Naive thymus-derived CD4-positive, alpha-beta T cell (primary cell): ENCODE measurements around the gene KCNN4. TPM values are rescaled to one million over a fixed set of nuclear protein-coding genes. Genes with fewer than 3 reads are reported as not detected.
"Not testable (repeated sequence)": the region's sequence is repeated elsewhere in the genome, so short reads cannot be mapped to it uniquely, and the experiment has no call there.

Experiments
- ATAC-seq: fragments of 150-1000 bp; cut with Tn5 transposase; 2 replicates; pipeline ENCODE4 v1.10.0; 2021; ENCODE audit warnings: mild to moderate bottlenecking, moderate library complexity
- CTCF ChIA-PET: fragments of 350-600 bp; sonication (Branson Sonifier 250); formaldehyde crosslinking; loops from one replicate; lab custom pipeline; 2021; ENCODE audit warnings: antibody characterized with exemption; lab: Charles Lee
- POLR2A ChIA-PET: fragments of 350-600 bp; sonication (Branson Sonifier 250); formaldehyde crosslinking; loops from one replicate; lab custom pipeline; 2021; ENCODE audit warnings: antibody characterized with exemption, inconsistent platforms; lab: Charles Lee
- DNase-seq, 9 donors: peaks; one replicate each; pipeline versions ENCODE4 v3.0.0 to v3.0.0-alpha.2; 2020 to 2022; ENCODE audit warnings: mixed read lengths in 1 of 9
- H3K27ac ChIP-seq: one replicate; pipeline ENCODE4 v1.7.0; 2013; ENCODE audit warnings: mild to moderate bottlenecking, low read depth, low read length, moderate library complexity
- H3K27me3 ChIP-seq, 2 donors: one replicate each; pipeline ENCODE4 v1.7.0; 2013; ENCODE audit warnings: low read length in 2 of 2, mild to moderate bottlenecking in 2 of 2, moderate library complexity in 2 of 2; ENCODE audit not compliant: control insufficient read depth in 2 of 2, insufficient read depth in 2 of 2
- H3K36me3 ChIP-seq, 3 experiments: 1 replicate in 2 of 3; 2 replicates in 1 of 3; pipeline ENCODE4 v1.7.0; 2013; ENCODE audit warnings: low read length in 3 of 3, mild to moderate bottlenecking in 3 of 3, moderate library complexity in 1 of 3; ENCODE audit not compliant: insufficient read depth in 3 of 3, control insufficient read depth in 2 of 3
- H3K4me1 ChIP-seq, 2 donors: one replicate each; pipeline ENCODE4 v1.7.0; 2013; ENCODE audit warnings: low read length in 2 of 2, mild to moderate bottlenecking in 2 of 2, moderate library complexity in 1 of 2; ENCODE audit not compliant: control insufficient read depth in 2 of 2, insufficient read depth in 2 of 2
- H3K4me3 ChIP-seq: 2 replicates; pipeline ENCODE4 v1.7.0; 2013; ENCODE audit warnings: mild to moderate bottlenecking, low read length
- H3K9me3 ChIP-seq, 3 experiments: 1 replicate in 2 of 3; 2 replicates in 1 of 3; pipeline ENCODE4 v1.7.0; 2013; ENCODE audit warnings: low read length in 3 of 3; ENCODE audit not compliant: control insufficient read depth in 2 of 3
- H3K27ac Mint-ChIP-seq, 9 donors: one replicate each; pipeline ENCODE4 v1.8.0; 2020 to 2022; ENCODE audit warnings: mixed read lengths in 9 of 9, mild to moderate bottlenecking in 8 of 9, moderate library complexity in 5 of 9, inconsistent platforms in 2 of 9
- H3K27me3 Mint-ChIP-seq, 5 donors: one replicate each; pipeline ENCODE4 v1.8.0; 2021 to 2022; ENCODE audit warnings: mixed read lengths in 5 of 5, mild to moderate bottlenecking in 1 of 5
- H3K36me3 Mint-ChIP-seq, 5 donors: one replicate each; pipeline ENCODE4 v1.8.0; 2020 to 2022; ENCODE audit warnings: mixed read lengths in 5 of 5, mild to moderate bottlenecking in 3 of 5, inconsistent platforms in 1 of 5
- H3K4me1 Mint-ChIP-seq, 7 donors: one replicate each; pipeline ENCODE4 v1.8.0; 2020 to 2022; ENCODE audit warnings: mixed read lengths in 7 of 7, mild to moderate bottlenecking in 3 of 7, inconsistent platforms in 1 of 7
- H3K4me3 Mint-ChIP-seq, 10 donors: one replicate each; pipeline ENCODE4 v1.8.0; 2020 to 2022; ENCODE audit warnings: mild to moderate bottlenecking in 10 of 10, mixed read lengths in 10 of 10, moderate library complexity in 6 of 10, inconsistent platforms in 2 of 10
- H3K9me3 Mint-ChIP-seq, 11 donors: one replicate each; pipeline ENCODE4 v1.8.0; 2020 to 2022; ENCODE audit warnings: mixed read lengths in 11 of 11, mild to moderate bottlenecking in 4 of 11, inconsistent platforms in 1 of 11, moderate library complexity in 1 of 11
- intact Hi-C, 2 donors: fragments of 100-400 bp; cut with micrococcal nuclease; formaldehyde crosslinking; loops; one replicate each; pipeline ENCODE4 v1.15.1; 2023
- polyA plus RNA-seq, 2 donors: library from polyadenylated mRNA; unstranded; fragments of 300-500 nt; fragmentation: Illumina TruSeq; gene quantifications; one replicate each; pipeline ENCODE4 v1.2.3, GENCODE V29; 2021
- total RNA-seq, 6 experiments: library from RNA in 5 of 6; stranded (reverse) in 5 of 6; gene quantifications; 1 replicate in 5 of 6; 2 replicates in 1 of 6; pipeline ENCODE4 v1.2.3 and lab custom pipeline; 2021 to 2026

KCNN4 gene
- total RNA-seq: 10 to 100 TPM; 12.8 to 53.4 (median 18.8) TPM
- 10 to 100 TPM in 1 of 2 donors, 1 to 10 TPM in 1; 8.1 to 16.0 TPM for polyA plus RNA-seq
- 17.4 reads per million, percentile 47 among the genes with 10 or more reads in this experiment for total RNA-seq (lab: John Stamatoyannopoulos, UW)

- Mint-ChIP-seq H3K27me3 (no peaks in the 10 kb centered on the region), H3K27ac (peak within 1 kb of the TSS; percentile 86 to 96 (median 93)), H3K36me3 (peaks cover 0 to 11% (median 0%) of the 10 kb centered on the region in 5 donors), H3K4me1 (peaks cover 55 to 90% (median 78%) of the 10 kb centered on the region in 7 donors), H3K9me3 (peaks cover 0 to 2% (median 0%) of the 10 kb centered on the region in 11 donors), H3K4me3 (peak within 1 kb of the TSS; percentile 66 to 87 (median 82))
- ChIA-PET CTCF (interaction anchor here (0.6 to 1.5 kb wide), 4 partner anchors 13 to 250 kb away, joined by 3 to 4 read pairs (median 3); partner anchors contain the start of gene SMG9), POLR2A (interaction anchor here (7.9 kb wide), 1 partner anchor 15 kb away, joined by 100 read pairs; no protein-coding TSS in a partner anchor)
- Histone ChIP-seq H3K36me3 (no peaks in the 10 kb centered on the region), H3K9me3 (no peaks in the 10 kb centered on the region), H3K4me3 (peak within 1 kb of the TSS; percentile 42), H3K27me3 (no peaks in the 10 kb centered on the region), H3K27ac (peak within 1 kb of the TSS; percentile 71), H3K4me1 (peaks cover 38 to 62% of the 10 kb centered on the region in 2 donors)
- DNase-seq (peak in 6 of 9 donors; percentile 24 to 71 (median 33)), ATAC-seq (peak; percentile 75)
- intact Hi-C loops: loop anchor here (1.0 to 10.0 kb wide), 5 partner anchors 16 to 971 kb away; partner anchors contain the start of genes ETHE1 (in 1 of the 2) and SMG9 (in 1 of the 2)
Measured at GRCh38 chr19:43780706-43781525, at the start of gene KCNN4. KCNN4 (minus strand) TSS chr19:43780973; CDS start chr19:43780861, 112 bp downstream.

GRCh38 chr19:43826787-43827754 is 46.3 kb upstream of the KCNN4 start, which contains the start of gene ZNF283:
ZNF283 (plus strand) TSS chr19:43827321; CDS start chr19:43833505, 6,184 bp downstream.
- peaks cover 0 to 28% (median 5%) of the 10 kb centered on the region in 11 donors for H3K9me3 Mint-ChIP-seq
- peaks cover 5 to 40% (median 33%) of the 10 kb centered on the region in 5 donors for H3K36me3 Mint-ChIP-seq
- peak within 1 kb of the TSS; percentile 76 to 93 (median 90) for H3K4me3 Mint-ChIP-seq
- Histone ChIP-seq H3K27me3 (no peaks in the 10 kb centered on the region), H3K4me1 (peaks cover 4 to 12% of the 10 kb centered on the region in 2 donors), H3K4me3 (peak within 1 kb of the TSS; percentile 77), H3K9me3 (no peaks in the 10 kb centered on the region), H3K36me3 (peaks cover 0 to 11% (median 0%) of the 10 kb centered on the region in 3 experiments), H3K27ac (peak within 1 kb of the TSS; percentile 66)
- intact Hi-C loops: loop anchor here (1.0 to 10.0 kb wide), 11 partner anchors 74 to 673 kb away; partner anchors contain the start of genes ZNF230 (in 2 of the 2), ZNF45 (in 2 of the 2), ZNF180 (in 1 of the 2) and ZNF222 (in 1 of the 2)
- H3K4me1 Mint-ChIP-seq: peaks cover 16 to 25% (median 21%) of the 10 kb centered on the region in 7 donors
- peaks cover 1 to 16% (median 9%) of the 10 kb centered on the region in 5 donors for H3K27me3 Mint-ChIP-seq
- DNase-seq (peak; percentile 60 to 78 (median 74)), ATAC-seq (peak; percentile 99)
- peak within 1 kb of the TSS; percentile 49 to 86 (median 77) for H3K27ac Mint-ChIP-seq
- ChIA-PET POLR2A (no interaction called here), CTCF (interaction anchor here (0.6 kb wide), 1 partner anchor 10 kb away, joined by 3 read pairs; no protein-coding TSS in a partner anchor)

DNA sequence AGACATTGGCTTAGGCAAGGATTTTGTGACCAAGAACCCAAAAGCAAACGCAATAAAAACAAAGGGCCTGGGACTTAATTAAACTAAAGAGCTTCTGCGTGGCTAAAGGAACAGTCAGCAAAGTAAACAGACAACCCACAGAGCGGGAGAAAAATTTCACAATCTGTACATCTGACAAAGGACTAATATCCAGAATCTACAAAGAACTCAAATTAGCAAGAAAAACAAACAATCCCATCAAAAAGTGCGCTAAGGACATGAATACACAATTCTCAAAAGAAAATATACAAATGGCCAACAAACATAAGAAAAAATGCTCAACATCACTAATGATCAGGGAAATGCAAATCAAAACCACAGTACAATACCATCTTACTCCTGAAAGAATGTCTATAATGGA is 43.8 kb upstream of the KCNN4 start:
- H3K27ac ChIP-seq, POLR2A ChIA-PET, CTCF ChIA-PET, H3K9me3 ChIP-seq, H3K36me3 ChIP-seq, H3K4me3 ChIP-seq, H3K27me3 ChIP-seq, H3K27ac Mint-ChIP-seq, ATAC-seq, DNase-seq: not testable (repeated sequence)
- Mint-ChIP-seq H3K27me3 (peaks cover 19 to 34% (median 25%) of the 10 kb centered on the region in 5 donors), H3K4me3 (peak overlapping the region in 2 of 10 donors; percentile 11 to 12), H3K4me1 (peaks cover 24 to 36% (median 31%) of the 10 kb centered on the region in 7 donors), H3K9me3 (peaks cover 0 to 35% (median 0%) of the 10 kb centered on the region in 11 donors), H3K36me3 (peaks cover 0 to 31% (median 13%) of the 10 kb centered on the region in 5 donors)
- intact Hi-C loops: loop anchor here in 1 of 2 donors (10.0 kb wide), 1 partner anchor 380 kb away; no protein-coding TSS in a partner anchor
- H3K4me1 ChIP-seq: peaks cover 6 to 12% of the 10 kb centered on the region in 2 donors

- H3K9me3 ChIP-seq, H3K27ac Mint-ChIP-seq, H3K36me3 ChIP-seq, H3K27me3 ChIP-seq, DNase-seq, POLR2A ChIA-PET, ATAC-seq, CTCF ChIA-PET, H3K4me3 ChIP-seq, H3K27ac ChIP-seq: not testable (repeated sequence)
- peaks cover 6 to 12% of the 10 kb centered on the region in 2 donors for H3K4me1 ChIP-seq
- Mint-ChIP-seq H3K36me3 (peaks cover 0 to 26% (median 8%) of the 10 kb centered on the region in 5 donors), H3K27me3 (peaks cover 23 to 39% (median 27%) of the 10 kb centered on the region in 5 donors), H3K9me3 (peaks cover 0 to 35% (median 0%) of the 10 kb centered on the region in 11 donors), H3K4me3 (peak overlapping the region in 1 of 10 donors; percentile 46), H3K4me1 (peaks cover 22 to 36% (median 31%) of the 10 kb centered on the region in 7 donors)
- intact Hi-C loops: loop anchor here in 1 of 2 donors (10.0 kb wide), 1 partner anchor 381 kb away; no protein-coding TSS in a partner anchor
Measured at GRCh38 chr19:43823856-43824255, 43.1 kb upstream of the KCNN4 start.

DNA sequence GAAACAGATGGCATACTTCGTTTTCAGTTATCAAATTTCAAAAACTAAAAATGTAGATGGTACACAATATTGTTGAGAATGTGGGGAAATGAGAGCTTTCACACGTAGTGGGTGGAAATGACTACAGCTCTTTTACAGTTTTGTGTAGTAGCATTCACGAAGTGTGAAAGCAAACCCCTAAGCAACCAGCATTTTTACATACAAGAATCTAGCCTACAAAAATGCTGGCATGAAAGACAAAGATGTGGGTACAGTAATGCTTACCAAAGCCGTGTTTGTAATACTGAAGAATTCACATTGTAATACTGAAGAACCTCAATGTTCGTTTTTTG is 40.1 kb upstream of the KCNN4 start:
- Histone ChIP-seq H3K4me3 (peak overlapping the region; percentile 46), H3K27ac (no peak overlapping the region), H3K4me1 (peaks cover 0 to 3% of the 10 kb centered on the region in 2 donors), H3K36me3 (no peaks in the 10 kb centered on the region), H3K9me3 (no peaks in the 10 kb centered on the region), H3K27me3 (no peaks in the 10 kb centered on the region)
- H3K4me3 Mint-ChIP-seq: peak overlapping the region; percentile 85 to 98 (median 88)
- POLR2A ChIA-PET: no interaction called here
- H3K4me1 Mint-ChIP-seq: peaks cover 6 to 13% (median 11%) of the 10 kb centered on the region in 7 donors
- DNase-seq (no peak), ATAC-seq (peak; percentile 4)
- CTCF ChIA-PET: interaction anchor here (0.8 kb wide), 1 partner anchor 93 kb away, joined by 3 read pairs; no protein-coding TSS in a partner anchor
- H3K36me3 Mint-ChIP-seq: peaks cover 0 to 15% (median 4%) of the 10 kb centered on the region in 5 donors
- peak overlapping the region in 1 of 9 donors; percentile 51 for H3K27ac Mint-ChIP-seq
- peaks cover 0 to 37% (median 0%) of the 10 kb centered on the region in 11 donors for H3K9me3 Mint-ChIP-seq
- H3K27me3 Mint-ChIP-seq: peaks cover 23 to 52% (median 36%) of the 10 kb centered on the region in 5 donors
- intact Hi-C loops: loop anchor here in 1 of 2 donors (10.0 kb wide), 1 partner anchor 384 kb away; no protein-coding TSS in a partner anchor
